HL-60/S4 (cell line): Measurements from ENCODE around the gene ZDHHC11B.
"Not testable (repeated sequence)": the region's sequence is repeated elsewhere in the genome, so short reads cannot be mapped to it uniquely, and the experiment has no call there.

Experiments
- in situ Hi-C: fragments of 300-500 bp; cut with MboI; formaldehyde crosslinking; loops from 2 replicates; pipeline ENCODE4 v1.14.3; 2022; ENCODE audit warnings: low sequenced_read_pairs

ZDHHC11B gene

DNA sequence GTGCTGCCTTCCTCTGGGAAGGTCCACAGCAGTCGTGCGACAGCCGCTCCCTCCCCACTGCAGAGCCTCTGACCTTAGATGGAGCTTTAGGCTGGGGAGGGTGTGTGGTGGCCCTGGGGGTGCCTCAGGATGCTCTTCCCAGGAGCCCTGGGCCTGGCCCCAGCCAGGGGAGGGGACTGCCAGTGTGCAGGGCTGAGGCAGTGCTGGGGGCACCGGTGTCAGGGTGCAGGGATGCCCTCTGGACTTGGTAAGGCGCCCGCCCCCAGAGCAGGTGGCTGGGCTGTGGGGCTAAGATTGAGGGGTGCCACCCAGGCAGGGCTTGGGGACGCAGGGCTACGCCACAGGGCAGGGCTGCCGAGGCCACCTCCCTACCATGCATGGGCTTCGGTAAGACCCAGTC, 13.9 kb downstream of the ZDHHC11B start:
- in situ Hi-C loops, result not testable (repeated sequence)

GRCh38 chr5:769485-770145, 14.9 kb downstream of the ZDHHC11B start:
- in situ Hi-C loops, result not testable (repeated sequence)

DNA sequence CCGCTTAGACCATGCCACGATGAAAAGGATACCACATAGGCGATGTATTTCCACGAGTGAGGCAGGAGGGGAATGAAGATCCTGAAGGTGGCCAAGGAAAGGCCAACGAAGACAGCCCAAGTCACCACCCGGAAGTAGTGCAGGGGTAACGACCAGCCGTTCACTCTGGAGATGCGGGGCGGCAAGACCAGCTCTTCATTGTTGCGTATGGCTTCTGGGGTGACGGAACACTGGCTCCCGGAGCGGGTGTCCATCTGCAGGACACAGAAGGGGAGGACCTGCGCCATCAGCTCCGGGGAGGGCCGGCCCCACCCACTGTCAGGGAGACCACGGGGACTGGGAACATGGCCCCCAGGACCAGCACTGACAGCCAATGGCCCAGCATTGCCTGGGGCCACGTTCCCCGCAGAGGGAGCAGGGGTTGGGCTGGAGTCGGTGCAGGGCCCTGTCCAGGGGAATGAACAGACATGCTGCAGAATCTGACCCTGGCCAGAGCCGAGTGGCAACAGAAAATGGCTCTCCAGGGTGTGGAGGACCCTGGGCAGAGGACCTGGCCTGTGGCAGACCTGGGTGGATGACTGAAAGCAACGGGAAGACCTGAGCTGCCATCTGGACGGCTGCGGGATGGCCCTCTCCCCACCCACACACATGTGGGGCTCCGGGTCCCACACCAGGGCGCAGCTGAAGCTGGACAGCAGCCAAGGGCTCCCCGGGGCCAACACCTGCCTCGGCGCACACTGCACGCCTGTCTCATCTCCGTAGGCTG, 17.7 kb downstream of the ZDHHC11B start:
- in situ Hi-C loops, result no loop called here

GRCh38 chr5:765948-766631, 18.4 kb downstream of the ZDHHC11B start:
- in situ Hi-C loops, result no loop called here

DNA sequence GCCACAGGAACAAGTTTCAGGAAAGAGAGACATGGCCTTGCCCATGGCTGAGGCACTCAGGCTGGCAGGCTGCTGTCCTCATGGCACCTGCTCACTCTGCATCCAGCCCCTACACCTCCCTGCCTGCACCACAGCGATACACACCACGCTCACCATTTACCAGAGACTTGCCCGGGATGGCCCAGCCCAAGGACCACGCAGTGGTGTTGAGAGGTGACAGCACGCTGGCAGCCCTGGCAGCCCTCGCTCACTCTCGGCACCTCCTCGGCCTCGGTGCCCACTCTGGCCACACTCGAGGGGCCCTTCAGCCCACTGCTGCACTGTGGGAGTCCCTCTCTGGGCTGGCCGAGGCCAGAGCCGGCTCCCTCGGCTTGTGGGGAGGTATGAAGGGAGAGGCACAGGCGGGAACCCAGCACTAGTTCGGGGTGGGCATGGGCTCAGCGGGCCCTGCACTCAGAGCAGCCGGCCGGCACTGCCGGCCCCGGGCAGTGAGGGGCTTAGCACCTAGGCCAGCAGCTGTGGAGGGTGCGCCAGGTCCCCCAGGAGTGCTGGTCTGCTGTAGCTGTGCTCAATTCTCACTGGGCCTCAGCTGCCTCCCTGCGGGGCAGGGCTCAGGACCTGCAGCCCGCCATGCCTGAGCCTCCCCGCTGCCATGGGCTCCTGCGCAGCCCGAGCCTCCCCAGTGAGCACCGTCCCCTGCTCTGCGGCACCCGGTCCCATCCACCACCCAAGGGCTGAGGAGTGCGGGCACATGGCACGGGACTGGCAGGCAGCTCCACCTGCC, 20.3 kb downstream of the ZDHHC11B start:
- in situ Hi-C loops, result no loop called here

- in situ Hi-C loops, result no loop called here
Measured at GRCh38 chr5:763397-763796, 21.1 kb downstream of the ZDHHC11B start.

DNA sequence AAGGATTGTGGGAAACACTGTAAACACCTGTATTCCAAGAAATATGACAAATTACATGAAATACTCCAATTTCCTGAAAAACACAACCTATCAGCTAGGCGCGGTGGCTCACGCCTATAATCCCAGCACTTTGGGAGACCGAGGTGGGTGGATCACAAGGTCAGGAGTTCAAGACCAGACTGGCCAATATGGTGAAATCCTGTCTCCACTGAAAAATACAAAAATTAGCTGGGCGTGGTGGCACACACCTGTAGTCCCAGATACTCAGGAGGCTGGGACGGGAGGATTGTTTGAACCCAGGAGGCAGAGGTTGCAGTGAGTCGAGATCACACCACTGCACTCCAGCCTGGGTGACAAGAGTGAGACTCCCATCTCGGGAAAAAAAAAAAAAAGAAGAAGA, 21.5 kb downstream of the ZDHHC11B start:
- in situ Hi-C loops, result not testable (repeated sequence)

GRCh38 chr5:761854-762710, 22.4 kb downstream of the ZDHHC11B start:
- in situ Hi-C loops, result no loop called here

DNA sequence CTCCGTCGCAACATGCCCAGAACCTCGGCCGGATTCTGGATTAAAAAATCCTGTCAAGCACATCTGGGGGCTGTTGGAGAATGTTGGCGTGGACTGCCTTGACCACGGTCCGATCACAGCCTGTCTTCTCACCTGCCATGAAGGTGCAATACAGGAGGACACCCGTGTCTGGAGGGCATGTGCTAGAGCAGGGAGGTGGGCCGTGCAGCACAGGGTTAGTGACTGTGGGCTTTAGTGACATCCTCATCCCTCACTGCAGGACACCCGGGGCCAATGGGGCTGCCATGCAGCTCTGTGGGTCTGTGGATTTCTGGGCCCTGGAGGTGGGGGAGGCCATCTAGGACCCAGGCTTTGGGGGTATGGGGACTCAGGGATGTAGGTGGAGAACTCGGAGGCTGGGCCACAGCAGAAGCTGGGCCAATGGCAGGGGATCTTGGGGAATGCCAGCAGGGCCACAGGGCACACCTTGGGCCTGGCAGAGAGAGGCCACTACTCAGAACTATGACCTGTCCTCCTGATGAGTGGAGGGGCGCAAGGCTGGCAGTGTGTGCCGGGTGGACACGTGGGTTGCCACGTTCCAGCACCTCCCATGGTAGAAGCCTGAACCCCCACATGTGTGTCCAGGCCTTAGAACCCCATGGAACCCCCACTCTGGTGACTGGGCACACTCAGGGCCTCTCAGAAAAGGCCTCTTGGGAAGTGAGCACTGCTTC, 23.3 kb downstream of the ZDHHC11B start:
- in situ Hi-C loops, result no loop called here

GRCh38 chr5:760363-761058, 24.0 kb downstream of the ZDHHC11B start:
- in situ Hi-C loops, result no loop called here

DNA sequence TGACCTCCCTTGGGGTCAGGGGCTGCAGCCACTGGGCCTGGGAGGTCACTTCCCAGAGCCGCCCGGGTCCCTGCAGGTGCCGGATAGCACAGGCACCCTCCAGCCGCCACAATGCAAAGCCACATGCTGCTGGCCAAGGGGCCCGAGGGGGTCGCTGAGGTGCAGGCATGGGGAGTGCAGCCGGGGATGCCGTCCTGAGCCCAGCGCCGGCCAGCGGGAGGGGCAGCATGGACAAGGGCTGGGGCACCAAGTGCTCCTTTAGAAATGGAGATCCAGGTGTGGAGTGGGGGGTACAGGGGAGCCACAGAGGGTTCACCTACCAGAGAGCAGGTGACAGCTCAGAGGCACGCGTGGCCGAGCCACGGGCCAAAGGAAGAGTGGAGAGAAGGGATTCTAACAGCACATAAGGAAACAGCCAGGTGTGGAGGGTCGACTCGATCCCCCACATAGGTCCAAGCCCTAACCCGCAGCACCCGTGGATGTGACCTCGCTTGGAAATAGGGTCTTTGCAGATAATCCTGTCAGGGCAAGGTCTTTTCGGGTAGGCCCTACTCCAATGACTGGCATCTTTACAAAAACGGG, 24.7 kb downstream of the ZDHHC11B start:
- in situ Hi-C loops, result no loop called here

- in situ Hi-C loops, result no loop called here
Measured at GRCh38 chr5:759111-759751, 25.3 kb downstream of the ZDHHC11B start.

DNA sequence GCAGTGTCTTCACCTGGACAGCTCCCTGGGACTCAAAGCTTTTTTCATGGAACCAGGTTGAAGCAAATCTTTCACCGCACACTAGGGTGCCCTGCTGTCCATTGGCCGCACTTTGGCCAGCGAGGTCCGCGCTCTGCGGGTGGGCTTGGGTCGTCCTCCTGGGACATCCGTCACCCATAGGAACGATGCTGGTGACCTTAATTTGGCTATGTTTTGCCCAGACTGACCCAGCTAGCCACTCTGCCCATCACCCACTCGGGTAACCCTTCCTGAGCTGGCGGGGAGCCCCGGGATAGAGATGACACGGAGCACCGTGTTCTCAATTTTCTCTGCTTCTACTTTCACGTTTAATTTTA, 25.9 kb downstream of the ZDHHC11B start:
- in situ Hi-C loops, result no loop called here

- in situ Hi-C loops, result no loop called here
Measured at GRCh38 chr5:757931-758697, 26.4 kb downstream of the ZDHHC11B start.

GRCh38 chr5:757346-757930, 27.1 kb downstream of the ZDHHC11B start:
- in situ Hi-C loops, result no loop called here

- in situ Hi-C loops, result no loop called here
Measured at GRCh38 chr5:756865-757345, 27.6 kb downstream of the ZDHHC11B start.

GRCh38 chr5:756171-756570, 28.4 kb downstream of the ZDHHC11B start:
- in situ Hi-C loops, result no loop called here
